Breast epithelium (tissue), 3 donors: ENCODE data around the gene SPATA3.

Experiments
- CTCF ChIP-seq, 3 donors: fragments of 450-650 bp; IDR thresholded peaks; one replicate each; pipeline ENCODE4 v1.5.1; 2016 to 2017; ENCODE audit warnings: antibody characterized with exemption in 3 of 3, mild to moderate bottlenecking in 3 of 3, moderate library complexity in 3 of 3
- POLR2A ChIP-seq: fragments of 450-650 bp; IDR thresholded peaks from one replicate; pipeline ENCODE4 v1.6.1; 2016; ENCODE audit warnings: antibody characterized with exemption, mild to moderate bottlenecking, moderate library complexity
- POLR2AphosphoS5 ChIP-seq, 3 donors: sonication (generic); formaldehyde crosslinking; IDR thresholded peaks; one replicate each; pipeline ENCODE4 v1.6.1; 2017; ENCODE audit warnings: antibody characterized with exemption in 3 of 3

GRCh38 chr2:230975927-230976326, 20.0 kb upstream of the SPATA3 start:
- no peak for TF ChIP-seq POLR2A
- TF ChIP-seq CTCF (IDR thresholded peaks at IDR 0.05) = no peak
- no peak for TF ChIP-seq POLR2AphosphoS5 (IDR thresholded peaks at IDR 0.05)
